AG04450 (cell line): ENCODE results near the gene SLC28A1. TPM values are rescaled to one million over a fixed set of nuclear protein-coding genes. Genes with fewer than 3 reads are reported as not detected.
"Not testable (repeated sequence)": the region's sequence is repeated elsewhere in the genome, so short reads cannot be mapped to it uniquely, and the experiment has no call there.

Experiments used
- CTCF ChIA-PET: fragments of 300-600, 350-600 bp; formaldehyde crosslinking; extraction: SDS; loops from one replicate; lab custom pipeline; 2022; ENCODE audit warnings: antibody characterized with exemption, inconsistent platforms; lab: Charles Lee
- POLR2A ChIA-PET: fragments of 350-600 bp; formaldehyde crosslinking; extraction: SDS; loops from one replicate; lab custom pipeline; 2021; ENCODE audit warnings: antibody characterized with exemption, inconsistent platforms; lab: Yijun Ruan, JAX
- DNase-seq: peaks from one replicate; pipeline ENCODE4 v3.0.0-alpha.2; 2011; ENCODE audit warnings: low read depth, low spot score
- H3K27ac ChIP-seq: one replicate; pipeline ENCODE4 v1.5.1; 2012; ENCODE audit warnings: low read depth, low read length, control low read depth
- H3K27me3 ChIP-seq: one replicate; pipeline ENCODE4 v1.6.0; 2012; ENCODE audit warnings: low read length; ENCODE audit not compliant: control insufficient read depth, insufficient read depth
- H3K4me3 ChIP-seq: 2 replicates; pipeline ENCODE4 v1.5.1; 2011; ENCODE audit warnings: mild to moderate bottlenecking, low read depth, low read length, control low read depth
- H3K9me3 ChIP-seq: 2 replicates; pipeline ENCODE4 v1.5.1; 2012; ENCODE audit warnings: low read length; ENCODE audit not compliant: control insufficient read depth, insufficient read depth
- CTCF ChIP-seq: IDR thresholded peaks from 2 replicates; pipeline ENCODE4 v1.5.1; 2011; ENCODE audit warnings: low read depth, low read length, control low read depth, inconsistent platforms
- polyA plus RNA-seq: library from polyadenylated mRNA; depleted of rRNA; stranded (reverse); fragments of >200 nt; gene quantifications from 2 replicates; pipeline ENCODE4 v1.2.3, GENCODE V29; 2011

SLC28A1 gene
- polyA plus RNA-seq, 1 experiment, result not detected

DNA sequence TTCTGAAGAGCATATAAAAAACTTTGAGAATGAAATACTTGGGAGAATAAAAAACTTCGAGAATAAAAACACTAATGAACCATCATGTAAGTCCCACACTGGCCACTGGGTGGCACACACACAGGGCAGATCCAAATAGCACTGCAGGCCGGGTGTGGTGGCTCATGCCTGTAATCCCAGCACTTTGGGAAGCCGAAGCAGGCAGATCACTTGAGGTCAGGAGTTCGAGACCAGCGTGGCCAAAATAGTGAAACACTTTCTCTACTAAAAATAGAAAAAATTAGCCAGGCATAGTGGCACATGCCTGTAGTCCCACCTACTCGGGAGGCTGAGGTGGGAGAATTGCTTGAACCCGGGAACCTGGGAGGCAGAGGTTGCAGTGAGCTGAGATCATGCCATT, 38.8 kb upstream of the SLC28A1 start:
- TF ChIP-seq CTCF, result peak; percentile 64
- CTCF ChIA-PET, result interaction anchor here (0.7 to 2.6 kb wide), 9 partner anchors 10 to 234 kb away, joined by 3 to 14 read pairs (median 3); no protein-coding TSS in a partner anchor
- H3K4me3 ChIP-seq, H3K27ac ChIP-seq, POLR2A ChIA-PET, H3K27me3 ChIP-seq: not testable (repeated sequence)
- peak; percentile 29 for DNase-seq
- H3K9me3 ChIP-seq, result peaks cover 12% of the 10 kb centered on the region

GRCh38 chr15:84846269-84846668, 38.2 kb upstream of the SLC28A1 start:
- CTCF ChIA-PET, result interaction anchor here (0.7 to 2.6 kb wide), 5 partner anchors 31 to 234 kb away, joined by 3 to 14 read pairs (median 5); no protein-coding TSS in a partner anchor

DNA sequence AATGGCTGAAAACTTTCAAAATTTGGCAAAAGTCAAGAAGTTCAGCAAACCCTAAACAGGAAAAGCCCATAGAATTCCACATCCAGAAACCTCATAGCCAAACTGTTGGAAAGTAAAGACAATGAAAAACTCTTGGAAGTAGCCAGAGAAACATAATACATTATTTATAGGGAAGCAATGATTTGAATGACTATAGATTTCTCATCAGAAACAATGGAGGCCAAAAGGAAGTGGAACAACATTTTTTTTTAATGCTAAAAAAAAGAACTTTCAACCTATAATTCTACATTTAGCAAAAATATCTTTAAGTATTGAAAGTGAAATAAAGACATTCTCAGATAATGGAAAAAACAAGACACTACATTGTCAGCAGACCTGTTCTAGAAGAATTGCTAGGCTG, 37.1 kb upstream of the SLC28A1 start:
- CTCF ChIA-PET, result no interaction called here
- DNase-seq, result no peak
- Histone ChIP-seq H3K4me3 (no peak overlapping the region), H3K27ac (no peak overlapping the region), H3K9me3 (peaks cover 12% of the 10 kb centered on the region), H3K27me3 (no peaks in the 10 kb centered on the region)
- TF ChIP-seq CTCF, result no peak
- POLR2A ChIA-PET, result no interaction called here

More at GRCh38 chr15:84846269-84846668, 38.2 kb upstream of the SLC28A1 start:
- no peak for DNase-seq
- POLR2A ChIA-PET, result no interaction called here
- Histone ChIP-seq H3K4me3 (no peak overlapping the region), H3K27ac (no peak overlapping the region), H3K9me3 (peaks cover 12% of the 10 kb centered on the region), H3K27me3 (no peaks in the 10 kb centered on the region)
- no peak for TF ChIP-seq CTCF

DNA sequence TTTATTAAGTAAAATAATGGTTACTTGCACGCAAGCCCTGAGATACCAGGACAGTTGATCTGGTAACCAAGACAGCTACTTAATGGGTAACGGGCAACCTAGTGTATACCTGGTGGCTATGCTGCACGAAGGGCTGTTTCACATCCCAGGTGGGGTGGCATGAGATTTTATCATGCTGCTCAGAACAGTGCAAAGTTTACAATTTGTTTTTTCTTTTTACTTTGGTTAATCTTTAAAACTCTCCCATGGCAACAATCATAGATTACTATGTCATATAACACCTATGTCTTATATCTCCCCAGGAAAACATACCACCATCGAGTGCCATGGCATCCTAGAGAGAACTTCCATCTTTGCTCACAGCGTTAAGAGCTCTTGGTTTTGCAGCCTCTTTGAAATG, 32.2 kb upstream of the SLC28A1 start:
- Histone ChIP-seq H3K27ac (no peak overlapping the region), H3K27me3 (peaks cover 2% of the 10 kb centered on the region), H3K4me3 (no peak overlapping the region), H3K9me3 (peaks cover 3% of the 10 kb centered on the region)
- CTCF ChIA-PET, result interaction anchor here (0.5 to 1.2 kb wide), 3 partner anchors 26 to 289 kb away, joined by 4 to 5 read pairs (median 4); no protein-coding TSS in a partner anchor
- TF ChIP-seq CTCF, result no peak
- no peak for DNase-seq
- POLR2A ChIA-PET, result no interaction called here

DNA sequence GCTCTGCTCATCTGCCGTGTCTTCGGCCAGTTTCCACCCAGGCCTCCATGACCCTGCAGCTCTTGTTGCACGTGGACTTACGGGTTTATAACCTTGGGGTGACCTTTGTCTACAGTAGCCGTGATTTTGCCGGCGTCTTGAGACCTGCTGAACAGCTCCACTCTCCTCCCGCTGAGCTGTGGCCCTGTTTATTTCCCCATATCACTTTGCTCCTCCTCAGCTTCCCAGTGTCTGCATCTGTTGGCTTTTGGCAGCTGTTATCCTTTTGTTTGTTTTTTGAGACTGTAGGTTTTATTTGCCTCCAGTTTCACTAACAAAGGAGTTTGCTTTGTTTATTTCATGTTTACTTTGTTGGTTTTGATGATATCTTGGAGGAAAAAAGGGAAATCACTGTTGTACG, 29.3 kb upstream of the SLC28A1 start:
- no peak overlapping the region for H3K27ac ChIP-seq
- ChIA-PET CTCF (no interaction called here), POLR2A (no interaction called here)
- DNase-seq, result no peak
- H3K4me3 ChIP-seq, result no peak overlapping the region
- no peak for TF ChIP-seq CTCF
- no peaks in the 10 kb centered on the region for H3K9me3 ChIP-seq
- H3K27me3 ChIP-seq, result peaks cover 8% of the 10 kb centered on the region
